GM23338 (cell line): ENCODE results near the gene GBF1. TPM values are rescaled to one million over a fixed set of nuclear protein-coding genes. Genes with fewer than 3 reads are reported as not detected.
"Not testable (repeated sequence)": the region's sequence is repeated elsewhere in the genome, so short reads cannot be mapped to it uniquely, and the experiment has no call there.

ENCODE experiments used
- ATAC-seq: fragments of 200-7000 bp; cut with Tn5 transposase; 3 replicates; pipeline ENCODE4 v1.9.1; 2020
- DNase-seq: peaks from one replicate; pipeline ENCODE4 v3.0.0-alpha.2; 2015; ENCODE audit warnings: low spot score
- H2AFZ ChIP-seq: fragments of 200-600 bp; sonication (generic); 2 replicates; pipeline ENCODE4 v1.8.0; 2016; ENCODE audit warnings: antibody characterized with exemption, mild to moderate bottlenecking, moderate library complexity
- H3F3A ChIP-seq: fragments of 200-600 bp; sonication (generic); replicated peaks from 2 replicates; pipeline ENCODE4 v1.8.0; 2017; ENCODE audit warnings: antibody characterized with exemption, mixed run types, low read depth
- H3K27ac ChIP-seq: fragments of 200-600 bp; sonication (generic); 2 replicates; pipeline ENCODE4 v1.6.1; 2016; ENCODE audit warnings: low read depth
- H3K27me3 ChIP-seq: fragments of 200-600 bp; sonication (generic); 2 replicates; pipeline ENCODE4 v1.8.0; 2016; ENCODE audit warnings: mild to moderate bottlenecking, mixed run types, moderate library complexity; ENCODE audit not compliant: insufficient read depth
- H3K36me3 ChIP-seq: fragments of 200-600 bp; sonication (generic); 2 replicates; pipeline ENCODE4 v1.8.0; 2016; ENCODE audit warnings: mild to moderate bottlenecking; ENCODE audit not compliant: insufficient read depth
- H3K4me1 ChIP-seq: fragments of 200-600 bp; sonication (generic); 2 replicates; pipeline ENCODE4 v1.8.0; 2016; ENCODE audit warnings: mild to moderate bottlenecking, moderate library complexity; ENCODE audit not compliant: insufficient read depth
- H3K4me2 ChIP-seq: fragments of 200-600 bp; sonication (generic); 2 replicates; pipeline ENCODE4 v1.7.1; 2017; ENCODE audit warnings: mixed run types
- H3K4me3 ChIP-seq: fragments of 200-600 bp; sonication (generic); 2 replicates; pipeline ENCODE4 v1.6.1; 2016; ENCODE audit warnings: mixed run types
- H3K79me2 ChIP-seq: fragments of 200-600 bp; sonication (generic); replicated peaks from 2 replicates; pipeline ENCODE4 v1.8.0; 2017; ENCODE audit warnings: mild to moderate bottlenecking; ENCODE audit not compliant: insufficient read depth
- H3K9me2 ChIP-seq: fragments of 200-600 bp; sonication (generic); 2 replicates; pipeline ENCODE4 v1.8.0; 2017; ENCODE audit not compliant: insufficient read depth
- H4K20me1 ChIP-seq: fragments of 200-600 bp; sonication (generic); replicated peaks from 2 replicates; pipeline ENCODE4 v1.8.0; 2017; ENCODE audit warnings: mild to moderate bottlenecking; ENCODE audit not compliant: insufficient read depth
- H3K27ac Mint-ChIP-seq: 2 replicates; pipeline ENCODE4 v1.8.0; 2020; ENCODE audit warnings: inconsistent platforms, mild to moderate bottlenecking, moderate library complexity, mixed read lengths
- H3K27me3 Mint-ChIP-seq: 3 replicates; pipeline ENCODE4 v1.8.0; 2022; ENCODE audit warnings: low read depth, mild to moderate bottlenecking, moderate library complexity, mixed read lengths, inconsistent platforms; ENCODE audit not compliant: insufficient read depth, poor library complexity
- H3K36me3 Mint-ChIP-seq: 3 replicates; pipeline ENCODE4 v1.8.0; 2021; ENCODE audit warnings: low read depth, mild to moderate bottlenecking, inconsistent platforms, moderate library complexity, mixed read lengths
- H3K4me1 Mint-ChIP-seq: 3 replicates; pipeline ENCODE4 v1.8.0; 2020; ENCODE audit warnings: mild to moderate bottlenecking, inconsistent platforms, mixed read lengths
- H3K4me3 Mint-ChIP-seq: 3 replicates; pipeline ENCODE4 v1.8.0; 2021; ENCODE audit warnings: moderate library complexity, mild to moderate bottlenecking, inconsistent platforms, mixed read lengths
- H3K9me3 Mint-ChIP-seq: 3 replicates; pipeline ENCODE4 v1.8.0; 2020; ENCODE audit warnings: moderate library complexity, mild to moderate bottlenecking, inconsistent platforms, mixed read lengths
- EZH2 ChIP-seq: fragments of 200-600 bp; sonication (generic); IDR thresholded peaks from one replicate; pipeline ENCODE4 v1.8.0; 2017; ENCODE audit warnings: antibody characterized with exemption, mild to moderate bottlenecking, low read depth; ENCODE audit not compliant: unreplicated experiment
- JUNB ChIP-seq: IDR thresholded peaks from one replicate; pipeline ENCODE4 v1.6.1; 2016; ENCODE audit warnings: antibody characterized with exemption; ENCODE audit not compliant: unreplicated experiment
- POLR2AphosphoS5 ChIP-seq: IDR thresholded peaks from 2 replicates; pipeline ENCODE4 v1.6.1; 2016; ENCODE audit warnings: antibody characterized with exemption, low read depth
- ZNF114 ChIP-seq: fragments of 250-450 bp; sonication (Bioruptor Pico); IDR thresholded peaks from 2 replicates; pipeline ENCODE4 v1.5.0; 2020; ENCODE audit warnings: mild to moderate bottlenecking, moderate library complexity
- ZNF331 ChIP-seq: fragments of 250-450 bp; sonication (Bioruptor Pico); IDR thresholded peaks from 2 replicates; pipeline ENCODE4 v1.5.0; 2020; ENCODE audit warnings: low read depth, mild to moderate bottlenecking, moderate library complexity
- ZNF462 ChIP-seq: fragments of 250-450 bp; sonication (Bioruptor Pico); IDR thresholded peaks from 2 replicates; pipeline ENCODE4 v1.5.0; 2020; ENCODE audit warnings: mild to moderate bottlenecking, moderate library complexity
- polyA plus RNA-seq: library from polyadenylated mRNA; unstranded; fragments of >200 nt; fragmentation: Nextera tagmentation; extraction: Ambion mirVana; gene quantifications from 2 replicates; pipeline ENCODE4 v1.2.1, GENCODE V29; 2016
- total RNA-seq: library from RNA; depleted of rRNA; stranded (reverse); fragments of >200 nt; shearing (Covaris generic); gene quantifications from 2 replicates; pipeline ENCODE4 v1.2.3, GENCODE V29; 2014

GBF1 gene
- total and polyA plus RNA-seq, 2 experiments from 2014 or later, result 6.5 to 27.2 TPM

GRCh38 chr10:102211615-102212299, 33.6 kb upstream of the GBF1 start (continued):
- no peak for TF ChIP-seq ZNF331 (CRISPR knock-in tag)
- no peak for TF ChIP-seq ZNF114
- TF ChIP-seq POLR2AphosphoS5, result no peak
- TF ChIP-seq EZH2, result no peak
- TF ChIP-seq ZNF462, result no peak
- no peak for TF ChIP-seq JUNB

GRCh38 chr10:102213599-102213998, 31.7 kb upstream of the GBF1 start:
- H3K4me1 ChIP-seq, H3K36me3 ChIP-seq, H4K20me1 ChIP-seq, H3K27ac ChIP-seq, H3K4me3 Mint-ChIP-seq, H3K4me2 ChIP-seq, H3K4me3 ChIP-seq, ATAC-seq, H3K4me1 Mint-ChIP-seq, DNase-seq, H3K79me2 ChIP-seq, H3K9me3 Mint-ChIP-seq, H3K9me2 ChIP-seq, H3K27me3 ChIP-seq, H3K36me3 Mint-ChIP-seq, H3F3A ChIP-seq, H3K27ac Mint-ChIP-seq, H2AFZ ChIP-seq: not testable (repeated sequence)
- H3K27me3 Mint-ChIP-seq, result peaks cover 11% of the 10 kb centered on the region
